Activated CD4-positive, alpha-beta memory T cell treated with anti-CD3 and anti-CD28 coated beads, Interleukin-2, amount 10 ng/mL, durations not matched to agents 7 days and 5 days (primary cell): ENCODE results near the gene CCDC120. TPM values are rescaled to one million over a fixed set of nuclear protein-coding genes. Genes with fewer than 3 reads are reported as not detected.

ENCODE experiments used
- CTCF ChIA-PET: fragments of 350-600 bp; sonication (Branson Sonifier 250); formaldehyde crosslinking; loops from one replicate; lab custom pipeline; 2021; ENCODE audit warnings: antibody characterized with exemption, inconsistent platforms; lab: Charles Lee
- POLR2A ChIA-PET: fragments of 350-600 bp; sonication (Branson Sonifier 250); formaldehyde crosslinking; loops from one replicate; lab custom pipeline; 2021; ENCODE audit warnings: antibody characterized with exemption; lab: Charles Lee
- DNase-seq: peaks from one replicate; pipeline ENCODE4 v3.0.0-alpha.2; 2020
- H3K27ac Mint-ChIP-seq: one replicate; pipeline ENCODE4 v1.8.0; 2021; ENCODE audit warnings: mild to moderate bottlenecking, mixed read lengths
- H3K27me3 Mint-ChIP-seq: one replicate; pipeline ENCODE4 v1.8.0; 2021; ENCODE audit warnings: mixed read lengths
- H3K36me3 Mint-ChIP-seq: one replicate; pipeline ENCODE4 v1.8.0; 2021; ENCODE audit warnings: low read depth, mixed read lengths
- H3K4me1 Mint-ChIP-seq: one replicate; pipeline ENCODE4 v1.8.0; 2021; ENCODE audit warnings: mixed read lengths
- H3K4me3 Mint-ChIP-seq: one replicate; pipeline ENCODE4 v1.8.0; 2021; ENCODE audit warnings: mild to moderate bottlenecking, mixed read lengths
- H3K9me3 Mint-ChIP-seq: one replicate; pipeline ENCODE4 v1.8.0; 2021; ENCODE audit warnings: mixed read lengths
- total RNA-seq, 2 experiments: library from RNA; stranded (reverse); gene quantifications; one replicate each; pipeline ENCODE4 v1.2.3, GENCODE V29; 2021

Gene CCDC120
- total RNA-seq, 2 experiments from 2014 or later, result 5.8 to 6.5 TPM

DNA sequence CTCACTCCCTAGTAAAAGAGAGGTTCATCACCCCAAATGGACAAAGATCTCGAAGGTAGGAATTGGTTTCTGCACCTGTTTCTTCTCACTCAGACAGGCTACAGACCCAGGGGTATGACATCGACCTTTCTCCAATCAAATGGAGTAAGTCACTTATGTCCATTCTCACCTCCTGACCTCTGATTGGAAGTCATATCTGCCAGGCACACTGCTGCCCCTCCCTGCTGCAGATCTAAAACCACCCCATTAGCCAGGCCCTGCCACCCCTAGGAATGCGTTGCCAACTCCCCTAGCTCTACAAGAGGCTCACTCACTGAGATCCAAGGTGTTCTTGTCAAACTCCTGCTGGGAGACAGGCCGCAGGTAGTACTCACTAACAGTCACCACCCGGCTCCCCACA is 57.9 kb downstream of the CCDC120 start:
- peak overlapping the region; percentile 94 for H3K27ac Mint-ChIP-seq
- CTCF ChIA-PET, result no interaction called here
- H3K9me3 Mint-ChIP-seq, result no peaks in the 10 kb centered on the region
- H3K4me1 Mint-ChIP-seq, result peaks cover 33% of the 10 kb centered on the region
- H3K36me3 Mint-ChIP-seq, result peaks cover 59% of the 10 kb centered on the region
- no peaks in the 10 kb centered on the region for H3K27me3 Mint-ChIP-seq
- DNase-seq, result no peak
- POLR2A ChIA-PET, result no interaction called here
- peak overlapping the region; percentile 94 for H3K4me3 Mint-ChIP-seq

DNA sequence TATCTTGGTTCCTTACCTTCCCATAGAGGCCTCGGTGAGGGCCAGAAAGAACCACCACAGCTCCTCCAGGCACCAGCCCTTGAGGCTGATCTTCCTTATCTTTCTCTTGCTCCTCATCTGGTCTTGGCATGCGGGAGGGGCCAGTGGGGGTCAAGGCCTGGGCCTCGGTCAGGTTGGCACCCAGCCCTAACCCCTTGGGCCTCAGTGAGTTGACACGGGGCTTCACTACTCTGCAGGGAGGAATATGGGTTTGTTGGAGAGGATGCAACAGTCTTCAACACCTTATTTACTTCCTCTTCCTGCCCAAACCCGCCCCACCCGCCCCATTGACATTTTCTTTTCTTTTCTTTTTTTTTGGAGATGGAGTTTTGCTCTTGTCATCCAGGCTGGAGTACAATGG is 58.8 kb downstream of the CCDC120 start:
- H3K4me3 Mint-ChIP-seq, result peak overlapping the region; percentile 94
- no peaks in the 10 kb centered on the region for H3K27me3 Mint-ChIP-seq
- ChIA-PET CTCF (no interaction called here), POLR2A (interaction anchor here (0.6 kb wide), 1 partner anchor 46 kb away, joined by 3 read pairs; no protein-coding TSS in a partner anchor)
- DNase-seq, result no peak
- peak overlapping the region; percentile 94 for H3K27ac Mint-ChIP-seq
- H3K4me1 Mint-ChIP-seq, result peaks cover 41% of the 10 kb centered on the region
- no peaks in the 10 kb centered on the region for H3K9me3 Mint-ChIP-seq
- H3K36me3 Mint-ChIP-seq, result peaks cover 55% of the 10 kb centered on the region

Other genes with a start within 250 kb of the CCDC120 start
- gene ERAS, start 232.5 kb upstream of the CCDC120 start, total RNA-seq, result not detected
- gene PCSK1N, start 223.4 kb upstream of the CCDC120 start, total RNA-seq, result 1 to 10 TPM; 1.4 to 1.6 TPM
- gene TIMM17B, start 161.2 kb upstream of the CCDC120 start, total RNA-seq, result 10 to 100 TPM; 55.2 to 60.6 TPM
- gene PQBP1, start 161.1 kb upstream of the CCDC120 start, total RNA-seq, result 10 to 100 TPM; 78.5 to 79.6 TPM
- gene SLC35A2, start 147.4 kb upstream of the CCDC120 start, total RNA-seq, result 10 to 100 TPM; 17.9 to 18.3 TPM
- gene PIM2, start 140.0 kb upstream of the CCDC120 start, total RNA-seq, result 100 to 1,000 TPM; 354 to 359 TPM
- gene OTUD5, start 101.4 kb upstream of the CCDC120 start, total RNA-seq, result 10 to 100 TPM; 63.2 to 63.7 TPM
- gene KCND1, start 87.2 kb upstream of the CCDC120 start, total RNA-seq, result 1 to 10 TPM; 4.9 TPM
- 100 to 1,000 TPM; 104 to 116 TPM for gene GRIPAP1, start 56.7 kb upstream of the CCDC120 start, total RNA-seq
- 10 to 100 TPM; 32.2 to 32.7 TPM for gene TFE3, start 15.6 kb upstream of the CCDC120 start, total RNA-seq
- gene PRAF2, start 15.0 kb downstream of the CCDC120 start, total RNA-seq, result 10 to 100 TPM; 21.1 to 23.9 TPM
- 10 to 100 TPM; 51.1 to 58.7 TPM for gene WDR45, start 20.9 kb downstream of the CCDC120 start, total RNA-seq
- 10 to 100 TPM; 41.9 to 43.6 TPM for gene GPKOW, start 64.7 kb downstream of the CCDC120 start, total RNA-seq
- 1 to 10 TPM; 1.6 to 2.0 TPM for gene MAGIX, start 103.8 kb downstream of the CCDC120 start, total RNA-seq
- gene PLP2, start 112.9 kb downstream of the CCDC120 start, total RNA-seq, result 100 to 1,000 TPM; 267 to 273 TPM
- 10 to 100 TPM; 19.0 to 20.3 TPM for gene PRICKLE3, start 127.4 kb downstream of the CCDC120 start, total RNA-seq
- 1 to 10 TPM; 1.1 to 1.2 TPM for gene SYP, start 141.2 kb downstream of the CCDC120 start, total RNA-seq
- gene CACNA1F, start 174.3 kb downstream of the CCDC120 start, total RNA-seq, result under 1 TPM; 0.50 to 0.93 TPM
- 10 to 100 TPM; 23.4 to 24.6 TPM for gene CCDC22, start 176.5 kb downstream of the CCDC120 start, total RNA-seq
- 10 to 100 TPM; 18.4 to 19.1 TPM for gene FOXP3, start 205.7 kb downstream of the CCDC120 start, total RNA-seq
- gene PPP1R3F, start 210.8 kb downstream of the CCDC120 start, total RNA-seq, result 1 to 10 TPM; 9.3 to 9.9 TPM
- not detected for gene GAGE10, start 244.6 kb downstream of the CCDC120 start, total RNA-seq